A549 (cell line): ENCODE data around the gene PPP2R5E.

ENCODE experiments used
- BCL3 ChIP-seq: fragments of >200 bp; sonication (Bioruptor Twin); formaldehyde crosslinking; IDR thresholded peaks from 3 replicates; pipeline ENCODE4 v1.6.1; 2016
- EP300 ChIP-seq, 2 experiments: fragments of >200 bp; sonication (Bioruptor Twin); formaldehyde crosslinking; IDR thresholded peaks; 2 replicates in 1 of 2; 3 replicates in 1 of 2; pipeline ENCODE4 v1.6.1; 2016 to 2017
- HDAC2 ChIP-seq: fragments of 200-600 bp; sonication (generic); IDR thresholded peaks from 2 replicates; pipeline ENCODE4 v1.6.1; 2016
- JUNB ChIP-seq: fragments of >200 bp; sonication (Bioruptor Twin); formaldehyde crosslinking; IDR thresholded peaks from 2 replicates; pipeline ENCODE4 v1.6.1; 2016
- MAFK ChIP-seq: fragments of 450-650 bp; IDR thresholded peaks from 2 replicates; pipeline ENCODE4 v1.6.1; 2014; ENCODE audit not compliant: partially characterized antibody
- POLR2A ChIP-seq: IDR thresholded peaks from 2 replicates; pipeline ENCODE4 v1.6.1; 2012; ENCODE audit warnings: mild to moderate bottlenecking, low read length
- POLR2AphosphoS2 ChIP-seq: conservative IDR thresholded peaks from 2 replicates; pipeline ENCODE4 v1.6.1; 2012; ENCODE audit warnings: low read length, improper control_type of control experiment, inconsistent platforms
- RAD21 ChIP-seq, 2 experiments: fragments of >200 bp in 1 of 2; sonication (Bioruptor Twin) in 1 of 2; formaldehyde crosslinking in 1 of 2; IDR thresholded peaks in 1 of 2; conservative IDR thresholded peaks in 1 of 2; 2 replicates in 1 of 2; 3 replicates in 1 of 2; pipeline ENCODE4 v1.6.1; 2012 to 2018; ENCODE audit warnings: inconsistent platforms in 1 of 2
- TP53 ChIP-seq: fragments of 250-450 bp; sonication (Bioruptor Pico); IDR thresholded peaks from 2 replicates; pipeline ENCODE4 v1.5.0; 2021; ENCODE audit warnings: mild to moderate bottlenecking, moderate library complexity
- TF ChIP-seq, protein P1 (sequence below): fragments of >200 bp; sonication (Bioruptor Twin); formaldehyde crosslinking; IDR thresholded peaks from 3 replicates; pipeline ENCODE4 v1.5.1; 2016

- TF ChIP-seq, protein P1, sequence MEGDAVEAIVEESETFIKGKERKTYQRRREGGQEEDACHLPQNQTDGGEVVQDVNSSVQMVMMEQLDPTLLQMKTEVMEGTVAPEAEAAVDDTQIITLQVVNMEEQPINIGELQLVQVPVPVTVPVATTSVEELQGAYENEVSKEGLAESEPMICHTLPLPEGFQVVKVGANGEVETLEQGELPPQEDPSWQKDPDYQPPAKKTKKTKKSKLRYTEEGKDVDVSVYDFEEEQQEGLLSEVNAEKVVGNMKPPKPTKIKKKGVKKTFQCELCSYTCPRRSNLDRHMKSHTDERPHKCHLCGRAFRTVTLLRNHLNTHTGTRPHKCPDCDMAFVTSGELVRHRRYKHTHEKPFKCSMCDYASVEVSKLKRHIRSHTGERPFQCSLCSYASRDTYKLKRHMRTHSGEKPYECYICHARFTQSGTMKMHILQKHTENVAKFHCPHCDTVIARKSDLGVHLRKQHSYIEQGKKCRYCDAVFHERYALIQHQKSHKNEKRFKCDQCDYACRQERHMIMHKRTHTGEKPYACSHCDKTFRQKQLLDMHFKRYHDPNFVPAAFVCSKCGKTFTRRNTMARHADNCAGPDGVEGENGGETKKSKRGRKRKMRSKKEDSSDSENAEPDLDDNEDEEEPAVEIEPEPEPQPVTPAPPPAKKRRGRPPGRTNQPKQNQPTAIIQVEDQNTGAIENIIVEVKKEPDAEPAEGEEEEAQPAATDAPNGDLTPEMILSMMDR: no peak
- TF ChIP-seq RAD21 (conservative IDR thresholded peaks at IDR 0.05 in 1 of 2, IDR thresholded peaks at IDR 0.05 in 1 of 2) (no peak), POLR2A (no peak), MAFK (no peak), POLR2AphosphoS2 (no peak), JUNB (no peak), EP300 (IDR thresholded peaks at IDR 0.05) (no peak), BCL3 (no peak), TP53 (no peak), HDAC2 (no peak)
Observed at GRCh38 chr14:63436286-63437098, 106.7 kb downstream of the PPP2R5E start.
